DMS114 treated with DMSO at 0.1 percent for 48 hours (cell line): ENCODE measurements around the gene DPP6.

Experiments
- DNase-seq: peaks from one replicate; lab custom pipeline; 2025; ENCODE audit not compliant: unreplicated experiment; lab: John Stamatoyannopoulos, UW

Gene DPP6

GRCh38 chr7:154783281-154783909, 731.2 kb downstream of the DPP6 start:
- no peak for DNase-seq

- no peak for DNase-seq
Measured at GRCh38 chr7:154785898-154786297, 733.7 kb downstream of the DPP6 start.

- peak; percentile 13 for DNase-seq
Measured at GRCh38 chr7:154789404-154789803, 737.2 kb downstream of the DPP6 start.

- DNase-seq: no peak
Measured at GRCh38 chr7:154791611-154792010, 739.4 kb downstream of the DPP6 start.

- no peak for DNase-seq
Measured at GRCh38 chr7:154792436-154793055, 740.3 kb downstream of the DPP6 start.

GRCh38 chr7:154794147-154794780, 742.1 kb downstream of the DPP6 start:
- no peak for DNase-seq

- no peak for DNase-seq
Measured at GRCh38 chr7:154795014-154795413, 742.8 kb downstream of the DPP6 start.

- DNase-seq: no peak
Measured at GRCh38 chr7:154795437-154795836, 743.2 kb downstream of the DPP6 start.

GRCh38 chr7:154804449-154804848, 752.3 kb downstream of the DPP6 start:
- no peak for DNase-seq

GRCh38 chr7:154812027-154812426, 759.8 kb downstream of the DPP6 start:
- DNase-seq: no peak

- no peak for DNase-seq
Measured at GRCh38 chr7:154817224-154817896, 765.2 kb downstream of the DPP6 start.

GRCh38 chr7:154827007-154827406, 774.8 kb downstream of the DPP6 start:
- no peak for DNase-seq

- peak; percentile 30 for DNase-seq
Measured at GRCh38 chr7:154832557-154833138, 780.5 kb downstream of the DPP6 start.

GRCh38 chr7:154836021-154836448, 783.8 kb downstream of the DPP6 start:
- DNase-seq: no peak

- DNase-seq: no peak
Measured at GRCh38 chr7:154837087-154837486, 784.9 kb downstream of the DPP6 start.

GRCh38 chr7:154837622-154838021, 785.4 kb downstream of the DPP6 start:
- DNase-seq: no peak

- DNase-seq: no peak
Measured at GRCh38 chr7:154840086-154840485, 787.9 kb downstream of the DPP6 start.

- no peak for DNase-seq
Measured at GRCh38 chr7:154841731-154842331, 789.6 kb downstream of the DPP6 start.

GRCh38 chr7:154842591-154842990, 790.4 kb downstream of the DPP6 start:
- no peak for DNase-seq

- no peak for DNase-seq
Measured at GRCh38 chr7:154843670-154844237, 791.6 kb downstream of the DPP6 start.

- no peak for DNase-seq
Measured at GRCh38 chr7:154844499-154844898, 792.3 kb downstream of the DPP6 start.
